HG02798 (cell line): ENCODE results near the gene RNF208.
"Not testable (repeated sequence)": the region's sequence is repeated elsewhere in the genome, so short reads cannot be mapped to it uniquely, and the experiment has no call there.

Experiments used
- ATAC-seq: cut with Tn5 transposase; IDR thresholded peaks from one replicate; pipeline ENCODE4 v1.9.1; 2021; ENCODE audit warnings: mild to moderate bottlenecking; ENCODE audit not compliant: unreplicated experiment, poor library complexity

The RNF208 gene

DNA sequence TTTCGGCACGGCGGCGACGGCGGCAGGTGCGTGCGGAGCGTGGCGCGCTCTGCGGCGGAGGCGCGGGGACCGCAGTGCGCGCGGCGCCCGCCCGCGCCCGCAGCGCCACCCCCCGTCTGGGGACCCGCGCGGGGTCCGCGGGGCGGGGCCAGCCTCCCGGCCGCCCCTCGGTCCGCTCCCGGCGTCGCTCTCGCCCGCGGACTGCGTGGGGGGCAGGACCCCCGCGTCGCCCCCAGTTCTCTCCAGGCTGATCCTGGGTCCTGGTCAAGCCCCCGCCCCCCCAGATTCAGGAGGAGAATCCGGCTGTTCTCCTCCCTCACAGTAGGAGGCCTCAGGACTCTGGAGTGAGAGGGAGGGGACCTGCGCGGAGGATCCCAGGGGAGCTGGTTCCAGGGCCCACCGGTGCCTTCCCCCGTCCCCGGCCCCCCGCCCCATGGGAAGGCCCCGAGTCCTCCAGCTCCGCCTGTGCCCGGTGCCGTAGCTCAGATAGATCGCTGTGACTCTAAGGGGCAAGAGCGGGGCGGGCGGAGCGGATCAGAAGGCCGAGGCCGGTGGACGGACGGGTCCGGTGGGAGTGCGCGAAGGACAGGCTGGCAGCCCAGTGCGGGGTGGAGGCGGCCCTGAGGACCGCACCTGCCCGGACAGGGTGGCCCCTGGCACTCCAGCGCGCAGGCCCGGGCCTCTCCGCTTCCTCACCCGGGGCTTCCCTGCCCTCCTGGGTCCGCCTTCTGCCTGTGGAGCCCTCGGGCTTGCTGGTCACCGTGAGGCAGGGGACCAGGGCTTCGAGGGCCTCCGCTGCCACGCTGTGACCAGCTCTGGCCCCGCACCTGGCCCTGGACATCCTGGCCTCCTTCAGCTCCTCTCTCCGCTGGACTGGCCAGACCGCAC is at the start of gene RNF208:
Gene RNF208, minus strand, starts transcription at position 51 of the 888 bp plus-strand sequence. CDS start 1,028 bp downstream, outside the sequence.
- no peak for ATAC-seq

DNA sequence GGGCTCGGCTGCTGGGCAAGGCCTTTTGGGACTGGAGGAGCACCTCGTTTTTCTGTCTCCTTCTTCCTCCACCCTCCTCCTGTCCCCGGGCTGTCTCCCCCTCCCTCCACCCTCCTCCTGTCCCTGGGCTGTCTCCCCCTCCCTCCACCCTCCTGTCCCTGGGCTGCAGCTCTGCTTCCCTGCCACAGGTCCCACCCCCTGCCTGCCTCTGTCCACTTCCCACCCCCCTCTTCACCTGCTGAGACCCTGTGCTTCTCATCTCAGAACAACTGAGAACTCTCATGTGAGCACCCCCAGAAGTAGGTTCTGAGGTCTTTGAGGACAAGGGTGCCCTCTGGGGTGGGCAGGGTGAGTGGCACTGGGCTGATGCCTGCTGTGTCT is 49.6 kb upstream of the RNF208 start:
- ATAC-seq, result no peak

GRCh38 chr9:137270929-137271695 is 49.1 kb upstream of the RNF208 start:
- ATAC-seq, result no peak

GRCh38 chr9:137269231-137269772 is 47.3 kb upstream of the RNF208 start:
- peak; percentile 38 for ATAC-seq

DNA sequence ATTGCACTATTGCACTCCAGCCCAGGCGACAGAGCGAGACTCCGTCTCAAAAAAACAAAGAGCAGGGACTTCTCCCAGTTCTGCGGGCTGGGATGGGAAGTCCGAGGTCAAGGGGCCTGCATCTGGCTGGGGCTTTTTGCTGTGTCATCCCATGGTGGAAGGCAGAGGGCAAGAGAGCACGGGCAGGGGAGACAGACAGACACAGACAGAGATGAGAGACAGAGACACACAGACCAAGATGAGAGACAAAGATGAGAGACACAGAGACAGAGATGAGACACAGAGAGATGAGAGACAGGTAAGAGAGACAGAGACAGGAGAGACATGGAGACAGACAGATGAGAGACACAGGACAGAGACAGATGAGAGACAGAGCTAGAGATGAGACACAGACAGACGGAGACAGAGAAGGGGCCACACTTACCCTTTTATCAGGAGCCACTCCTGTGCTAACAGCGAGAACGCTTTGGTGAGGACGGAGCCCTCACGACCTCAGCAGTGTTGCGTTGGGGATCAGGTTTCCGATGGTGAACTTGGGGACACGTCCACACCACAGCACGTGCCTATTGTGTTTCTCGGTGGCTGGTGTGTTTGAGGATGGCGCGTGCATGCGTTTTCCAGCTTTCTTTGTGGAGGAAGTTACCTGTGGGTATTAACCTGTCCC is 46.6 kb upstream of the RNF208 start:
- no peak for ATAC-seq

DNA sequence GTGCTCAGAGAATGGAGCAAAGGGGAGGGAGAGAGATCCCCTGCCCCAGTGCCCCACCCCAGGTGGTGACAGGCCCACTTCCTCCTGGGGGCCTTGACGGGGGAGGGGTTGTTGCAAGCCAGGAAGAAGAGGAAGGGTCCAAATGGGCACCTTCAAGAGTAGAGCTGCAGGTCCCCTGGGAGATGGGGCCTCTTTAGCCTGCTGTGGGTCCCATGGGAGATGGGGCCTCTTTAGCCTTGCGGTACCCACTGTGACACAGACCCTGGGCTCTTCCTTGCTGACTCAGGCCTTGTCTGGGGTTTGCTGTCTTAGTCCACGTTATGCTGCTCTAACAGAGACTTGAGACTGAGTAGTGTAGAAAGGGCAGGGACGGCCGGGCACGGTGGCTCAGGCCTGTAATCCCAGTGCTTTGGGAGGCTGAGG is 45.9 kb upstream of the RNF208 start:
- peak; percentile 44 for ATAC-seq

- no peak for ATAC-seq
Observed at GRCh38 chr9:137266585-137267453, 44.8 kb upstream of the RNF208 start.

DNA sequence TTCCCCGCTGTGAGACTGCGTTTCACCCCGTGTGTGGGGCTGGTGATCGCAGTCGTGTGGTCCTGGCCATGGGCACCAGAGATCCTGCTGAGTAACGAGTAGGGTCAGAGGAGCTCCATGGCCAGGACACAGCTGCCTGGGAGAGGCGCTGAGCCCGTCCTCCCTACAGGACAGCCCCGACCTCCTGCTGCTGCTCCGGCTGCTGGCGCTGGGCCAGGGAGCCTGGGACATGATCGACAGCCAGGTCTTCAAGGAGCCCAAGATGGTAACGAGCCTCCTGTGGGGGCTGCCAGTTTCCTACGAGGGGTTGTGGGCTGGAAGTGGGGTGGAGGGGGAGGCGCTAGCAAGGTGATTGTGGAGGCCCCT is 44.1 kb upstream of the RNF208 start:
- ATAC-seq, result no peak

DNA sequence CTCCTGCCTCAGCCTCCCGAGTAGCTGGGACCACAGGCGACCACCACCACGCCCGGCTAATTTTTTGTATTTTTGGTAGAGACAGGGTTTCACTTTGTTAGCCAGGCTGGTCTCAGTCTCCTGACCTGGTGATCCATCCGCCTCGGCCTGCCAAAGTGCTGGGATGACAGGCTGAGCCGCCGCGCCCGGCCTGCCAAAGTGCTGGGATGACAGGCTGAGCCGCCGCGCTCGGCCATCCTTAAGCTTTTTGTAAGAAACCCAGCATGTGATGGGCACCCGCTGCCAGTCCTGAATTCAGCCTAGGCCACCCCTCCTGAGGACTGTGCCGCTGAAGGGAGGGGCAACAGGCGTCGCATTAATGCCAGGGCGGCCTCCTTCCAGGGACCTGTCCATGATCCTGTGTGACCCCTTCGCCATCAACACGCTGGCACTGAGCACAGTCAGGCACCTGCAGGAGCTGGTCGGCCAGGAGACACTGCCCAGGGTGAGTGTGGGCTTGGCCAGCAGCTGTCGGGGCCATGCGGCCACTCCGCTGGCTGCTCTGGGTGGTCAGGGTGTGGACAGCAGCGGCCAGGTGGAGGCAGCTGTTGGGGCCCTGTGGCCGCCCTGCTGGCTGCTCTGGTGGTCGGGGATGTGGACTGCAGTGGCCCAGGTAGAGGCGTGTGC is 43.6 kb upstream of the RNF208 start:
- no peak for ATAC-seq

- no peak for ATAC-seq
Observed at GRCh38 chr9:137264067-137264466, 42.0 kb upstream of the RNF208 start.

DNA sequence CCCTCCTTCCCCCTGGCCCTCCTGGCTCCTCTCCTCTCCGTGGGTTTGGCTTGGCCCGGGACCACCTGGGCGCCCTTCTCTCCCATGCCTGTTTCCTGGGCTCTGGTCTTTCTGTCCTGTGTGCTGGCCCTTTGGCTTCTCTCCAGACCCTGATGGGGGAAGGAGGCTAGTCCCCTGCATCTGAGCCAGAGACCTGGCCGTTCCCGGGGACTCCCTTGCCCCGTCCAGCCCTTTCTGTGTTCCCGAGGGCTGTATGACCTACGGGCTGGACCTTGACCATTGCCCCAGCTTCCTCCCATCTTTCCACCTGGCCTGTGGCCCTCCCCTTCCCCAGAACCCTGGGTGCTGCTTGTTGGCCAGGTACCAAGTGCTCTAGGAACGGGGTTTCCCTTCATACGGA is 41.5 kb upstream of the RNF208 start:
- ATAC-seq, result no peak

- no peak for ATAC-seq
Observed at GRCh38 chr9:137262909-137263285, 40.9 kb upstream of the RNF208 start.

GRCh38 chr9:137262173-137262908 is 40.3 kb upstream of the RNF208 start:
- ATAC-seq, result not testable (repeated sequence)

- no peak for ATAC-seq
Observed at GRCh38 chr9:137256856-137257255, 34.8 kb upstream of the RNF208 start.

DNA sequence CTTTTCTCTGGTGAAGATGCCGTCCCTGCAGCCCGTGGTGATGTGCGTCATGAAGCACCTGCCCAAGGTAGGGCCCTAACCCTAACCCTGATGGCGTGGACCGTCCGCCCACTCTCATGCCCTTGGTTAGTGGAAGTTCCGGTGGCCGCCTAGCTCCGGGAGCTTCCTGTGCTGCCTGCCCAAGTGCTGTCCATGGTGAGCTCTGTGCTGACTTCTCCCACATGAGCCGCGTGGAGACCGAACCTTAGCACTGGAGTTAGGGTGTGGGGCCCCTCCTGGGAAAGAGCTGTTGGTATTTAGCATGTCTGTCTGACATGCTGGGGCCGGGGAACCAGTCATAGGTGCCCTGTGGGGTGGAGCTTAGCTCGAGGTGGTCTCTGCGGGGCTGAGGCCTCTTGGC is 34.3 kb upstream of the RNF208 start:
- no peak for ATAC-seq

- ATAC-seq, result no peak
Observed at GRCh38 chr9:137255448-137256114, 33.5 kb upstream of the RNF208 start.

DNA sequence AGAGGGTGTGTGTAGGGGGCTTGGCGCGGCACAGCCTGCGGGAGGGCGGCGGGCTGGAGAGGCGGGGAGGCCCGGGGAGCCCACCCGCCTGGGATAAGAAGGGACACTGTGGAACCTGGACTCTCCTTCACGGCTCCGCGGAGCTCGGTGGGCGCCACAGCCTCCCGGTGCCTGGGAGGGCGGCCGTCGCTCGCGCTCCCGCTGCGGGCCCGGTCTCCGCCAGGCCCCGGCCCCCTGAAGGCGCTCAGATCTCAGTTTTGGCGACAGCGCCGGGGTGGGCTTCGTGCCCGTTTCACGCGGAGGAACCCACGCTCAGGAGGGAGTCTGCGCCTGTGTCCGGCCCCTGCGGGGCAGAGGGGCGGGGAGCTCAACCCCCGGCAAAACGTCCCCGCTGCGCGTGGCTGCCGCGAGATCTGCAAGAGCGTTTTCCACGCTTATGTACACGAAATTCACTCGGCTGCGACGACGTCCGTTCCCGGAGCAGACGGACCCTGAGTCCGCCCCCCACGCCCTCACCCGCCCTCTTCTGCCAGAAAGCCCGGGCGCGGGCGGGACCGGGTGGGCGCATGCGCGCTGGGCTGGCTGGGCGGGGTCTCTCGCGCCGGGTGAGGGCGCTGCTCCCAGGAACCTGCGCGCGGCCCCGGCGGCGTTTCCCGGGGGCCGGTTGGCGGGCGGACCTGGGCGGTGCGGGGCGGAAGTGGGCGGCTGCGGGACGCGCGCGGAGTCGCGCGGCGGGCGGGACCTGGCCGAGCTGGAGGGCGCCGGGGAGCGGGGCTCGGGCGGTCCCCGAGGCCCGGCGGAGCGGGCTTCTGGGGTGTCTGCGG is 32.8 kb upstream of the RNF208 start, which contains the start of gene NELFB:
Gene NELFB, plus strand, starts transcription at position 704 of the 824 bp plus-strand sequence.
- ATAC-seq, result peak; percentile 85
